Measurements from ENCODE around the gene C2.

DNA sequence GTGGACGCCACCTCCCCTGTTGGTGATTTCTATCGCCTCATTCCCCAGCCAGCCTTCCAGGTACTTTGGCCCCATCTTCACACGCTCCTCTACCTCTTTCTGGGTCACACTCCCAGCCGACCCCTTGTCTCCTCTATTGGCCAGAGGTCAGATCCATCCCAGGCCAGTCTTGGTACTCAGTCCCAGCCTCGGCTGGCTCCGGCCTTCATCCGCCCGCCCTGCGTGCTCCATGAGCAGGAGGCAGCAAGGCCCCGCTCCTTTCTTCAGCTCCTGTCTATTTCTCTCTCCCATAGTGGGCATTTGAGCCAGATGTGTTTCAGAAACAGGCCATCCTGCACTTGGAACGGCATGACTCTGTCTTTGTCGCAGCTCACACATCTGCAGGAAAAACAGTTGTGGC, 34.1 kb downstream of the C2 start:
- TF ChIP-seq EZH2 (IDR thresholded peaks at IDR 0.05; ENCODE audit: borderline replicate concordance, low read depth, low read length, severe bottlenecking) = no peak
- TF ChIP-seq, protein P1, sequence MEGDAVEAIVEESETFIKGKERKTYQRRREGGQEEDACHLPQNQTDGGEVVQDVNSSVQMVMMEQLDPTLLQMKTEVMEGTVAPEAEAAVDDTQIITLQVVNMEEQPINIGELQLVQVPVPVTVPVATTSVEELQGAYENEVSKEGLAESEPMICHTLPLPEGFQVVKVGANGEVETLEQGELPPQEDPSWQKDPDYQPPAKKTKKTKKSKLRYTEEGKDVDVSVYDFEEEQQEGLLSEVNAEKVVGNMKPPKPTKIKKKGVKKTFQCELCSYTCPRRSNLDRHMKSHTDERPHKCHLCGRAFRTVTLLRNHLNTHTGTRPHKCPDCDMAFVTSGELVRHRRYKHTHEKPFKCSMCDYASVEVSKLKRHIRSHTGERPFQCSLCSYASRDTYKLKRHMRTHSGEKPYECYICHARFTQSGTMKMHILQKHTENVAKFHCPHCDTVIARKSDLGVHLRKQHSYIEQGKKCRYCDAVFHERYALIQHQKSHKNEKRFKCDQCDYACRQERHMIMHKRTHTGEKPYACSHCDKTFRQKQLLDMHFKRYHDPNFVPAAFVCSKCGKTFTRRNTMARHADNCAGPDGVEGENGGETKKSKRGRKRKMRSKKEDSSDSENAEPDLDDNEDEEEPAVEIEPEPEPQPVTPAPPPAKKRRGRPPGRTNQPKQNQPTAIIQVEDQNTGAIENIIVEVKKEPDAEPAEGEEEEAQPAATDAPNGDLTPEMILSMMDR (IDR thresholded peaks at IDR 0.05; ENCODE audit: borderline replicate concordance, extremely low read depth, low read length, poor library complexity, severe bottlenecking) = no peak
